Type B pancreatic cell (in vitro differentiated cells): ENCODE data around the gene LDB3. TPM values are rescaled to one million over a fixed set of nuclear protein-coding genes. Genes with fewer than 3 reads are reported as not detected.
A peak's percentile ranks its signal among the peaks of the same experiment; 100 is the strongest.

Source experiments
- DNase-seq: peaks from one replicate; pipeline ENCODE4 v3.0.0; 2021; ENCODE audit warnings: mixed read lengths; ENCODE audit not compliant: unreplicated experiment; ENCODE audit errors: extremely low spot score
- H3K27ac Mint-ChIP-seq: 2 replicates; pipeline ENCODE4 v1.8.0; 2021; ENCODE audit warnings: mild to moderate bottlenecking, mixed read lengths
- H3K27me3 Mint-ChIP-seq: 2 replicates; pipeline ENCODE4 v1.8.0; 2021; ENCODE audit warnings: mixed read lengths
- H3K36me3 Mint-ChIP-seq: 2 replicates; pipeline ENCODE4 v1.8.0; 2021; ENCODE audit warnings: mixed read lengths
- H3K4me1 Mint-ChIP-seq: one replicate; pipeline ENCODE4 v1.8.0; 2021; ENCODE audit warnings: mixed read lengths; ENCODE audit not compliant: unreplicated experiment
- H3K4me3 Mint-ChIP-seq: 2 replicates; pipeline ENCODE4 v1.8.0; 2021; ENCODE audit warnings: mild to moderate bottlenecking, mixed read lengths
- H3K9me3 Mint-ChIP-seq: 2 replicates; pipeline ENCODE4 v1.8.0; 2021; ENCODE audit warnings: mixed read lengths
- total RNA-seq: library from RNA; stranded (reverse); gene quantifications from 2 replicates; pipeline ENCODE4 v1.2.1, GENCODE V29; 2021; ENCODE audit warnings: low replicate concordance
- TF ChIP-seq, protein P1 (sequence below): fragments of 200-600 bp; sonication (generic); conservative IDR thresholded peaks from 2 replicates; pipeline ENCODE4 v1.5.0; 2021; ENCODE audit warnings: antibody characterized with exemption, mild to moderate bottlenecking

LDB3 gene
- total RNA-seq, 1 donor from 2014 or later: 0.85 TPM

DNA sequence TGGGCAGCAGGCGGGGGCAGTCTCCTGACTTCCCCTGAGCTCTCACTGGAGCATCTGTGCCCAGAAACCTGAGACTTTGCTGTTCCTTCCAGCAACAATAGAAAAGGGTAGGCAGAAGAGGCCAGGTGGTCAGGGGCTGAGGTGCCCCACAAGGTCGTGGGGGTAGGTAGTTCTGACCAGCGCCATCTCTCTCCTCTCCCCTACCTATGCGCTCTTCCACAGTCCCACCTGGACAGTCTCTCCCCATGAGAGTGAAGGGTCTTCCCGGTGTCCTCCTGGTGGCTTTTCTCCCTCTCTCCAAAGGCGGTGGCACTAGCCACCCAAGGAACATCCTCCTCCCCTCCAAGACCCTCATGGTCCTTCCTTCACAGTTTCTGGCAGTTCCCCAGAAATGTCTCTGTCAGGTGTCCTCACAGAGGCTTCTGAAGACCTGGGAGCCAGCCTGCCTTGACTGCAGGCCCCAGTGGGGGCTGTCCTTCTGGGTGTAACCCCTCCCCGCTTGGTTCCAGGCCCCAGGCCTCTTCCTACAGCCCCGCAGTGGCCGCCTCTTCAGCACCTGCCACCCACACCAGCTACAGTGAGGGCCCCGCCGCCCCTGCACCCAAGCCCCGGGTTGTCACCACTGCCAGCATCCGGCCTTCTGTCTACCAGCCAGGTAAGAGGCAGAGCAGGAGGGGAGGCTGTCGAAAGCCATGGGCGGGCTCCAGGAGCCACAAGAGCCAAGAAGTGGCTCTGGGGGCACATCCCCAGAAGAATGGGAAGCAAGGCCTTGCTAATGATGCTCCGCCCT is 41.3 kb downstream of the LDB3 start:
- H3K4me3 Mint-ChIP-seq: peak overlapping the region; percentile 66
- peaks cover 20% of the 10 kb centered on the region for H3K4me1 Mint-ChIP-seq
- TF ChIP-seq, protein P1, sequence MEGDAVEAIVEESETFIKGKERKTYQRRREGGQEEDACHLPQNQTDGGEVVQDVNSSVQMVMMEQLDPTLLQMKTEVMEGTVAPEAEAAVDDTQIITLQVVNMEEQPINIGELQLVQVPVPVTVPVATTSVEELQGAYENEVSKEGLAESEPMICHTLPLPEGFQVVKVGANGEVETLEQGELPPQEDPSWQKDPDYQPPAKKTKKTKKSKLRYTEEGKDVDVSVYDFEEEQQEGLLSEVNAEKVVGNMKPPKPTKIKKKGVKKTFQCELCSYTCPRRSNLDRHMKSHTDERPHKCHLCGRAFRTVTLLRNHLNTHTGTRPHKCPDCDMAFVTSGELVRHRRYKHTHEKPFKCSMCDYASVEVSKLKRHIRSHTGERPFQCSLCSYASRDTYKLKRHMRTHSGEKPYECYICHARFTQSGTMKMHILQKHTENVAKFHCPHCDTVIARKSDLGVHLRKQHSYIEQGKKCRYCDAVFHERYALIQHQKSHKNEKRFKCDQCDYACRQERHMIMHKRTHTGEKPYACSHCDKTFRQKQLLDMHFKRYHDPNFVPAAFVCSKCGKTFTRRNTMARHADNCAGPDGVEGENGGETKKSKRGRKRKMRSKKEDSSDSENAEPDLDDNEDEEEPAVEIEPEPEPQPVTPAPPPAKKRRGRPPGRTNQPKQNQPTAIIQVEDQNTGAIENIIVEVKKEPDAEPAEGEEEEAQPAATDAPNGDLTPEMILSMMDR: no peak
- no peaks in the 10 kb centered on the region for H3K27me3 Mint-ChIP-seq
- no peak for DNase-seq
- H3K27ac Mint-ChIP-seq: no peak overlapping the region
- H3K9me3 Mint-ChIP-seq: no peaks in the 10 kb centered on the region
- H3K36me3 Mint-ChIP-seq: no peaks in the 10 kb centered on the region

DNA sequence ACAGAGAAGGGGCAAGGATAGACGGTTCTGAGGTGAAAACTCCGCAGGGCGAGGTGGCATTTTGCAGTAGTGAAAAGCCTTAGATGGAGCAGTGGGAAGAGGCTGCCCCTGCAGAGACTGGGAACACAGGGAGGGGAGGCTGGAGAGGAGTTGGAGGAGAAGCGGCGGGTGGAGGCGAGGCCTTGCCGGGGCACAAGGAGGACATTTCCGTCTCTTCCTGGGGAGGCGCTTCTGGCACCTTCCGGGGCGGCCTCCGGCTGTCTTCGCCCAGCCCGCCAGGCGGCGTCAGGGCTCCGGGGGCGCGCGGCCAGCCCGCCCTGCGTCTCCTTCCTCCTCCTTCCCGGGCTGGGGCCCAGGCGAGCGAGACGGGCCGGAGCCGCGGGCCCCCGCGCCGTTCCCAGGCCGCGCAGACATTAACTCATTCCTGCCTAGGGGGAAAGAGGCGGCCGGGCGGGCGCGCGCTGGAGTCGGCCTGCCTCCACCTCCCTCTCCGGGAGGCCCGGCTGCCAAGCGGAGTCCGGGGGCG is 42.7 kb downstream of the LDB3 start:
- H3K4me1 Mint-ChIP-seq: peaks cover 29% of the 10 kb centered on the region
- H3K27ac Mint-ChIP-seq: peak overlapping the region; percentile 95
- peak; percentile 90 for DNase-seq
- H3K27me3 Mint-ChIP-seq: no peaks in the 10 kb centered on the region
- H3K36me3 Mint-ChIP-seq: no peaks in the 10 kb centered on the region
- TF ChIP-seq, protein P1: peak; percentile 90
- no peaks in the 10 kb centered on the region for H3K9me3 Mint-ChIP-seq
- peak overlapping the region; percentile 90 for H3K4me3 Mint-ChIP-seq

DNA sequence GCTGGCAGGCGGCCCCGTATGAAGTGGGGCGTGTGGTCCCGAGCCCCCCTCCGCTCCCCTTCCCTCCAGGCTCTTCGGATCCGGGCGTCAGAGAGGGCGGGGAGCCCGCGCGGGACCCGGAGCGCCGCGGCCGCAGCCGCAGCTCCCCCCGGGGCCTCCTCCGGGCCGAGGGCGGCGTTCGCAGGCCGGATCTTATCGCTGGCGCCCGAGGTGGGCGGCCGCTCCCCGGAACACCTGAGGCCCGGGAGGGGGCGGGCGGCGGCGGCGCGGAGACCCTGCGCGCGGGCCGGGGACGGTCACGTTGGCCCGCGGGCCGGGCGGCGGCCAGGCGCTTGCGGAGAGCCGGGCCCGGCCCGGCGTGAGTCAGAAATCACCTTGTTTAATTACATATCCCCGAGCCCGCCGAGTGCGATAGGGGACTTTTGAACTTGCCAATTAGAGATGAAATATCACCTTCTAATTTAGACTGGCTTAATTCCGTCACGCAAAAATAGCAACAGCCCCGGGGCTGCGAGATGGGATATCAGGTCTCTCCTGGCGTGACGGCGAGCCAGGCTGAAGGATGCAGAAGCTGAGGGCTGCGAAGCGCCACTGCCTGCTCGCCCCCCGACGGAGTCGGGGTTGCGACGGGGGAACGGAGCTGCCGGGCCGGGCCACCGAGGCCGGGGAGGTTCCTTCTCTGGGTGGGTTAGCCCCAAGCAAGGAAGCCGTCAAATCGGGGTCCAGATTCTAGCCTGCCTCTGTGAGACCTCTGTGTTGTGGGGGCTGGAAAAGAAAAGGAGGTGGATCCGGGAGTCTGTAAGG is 43.4 kb downstream of the LDB3 start:
- no peaks in the 10 kb centered on the region for H3K9me3 Mint-ChIP-seq
- H3K4me3 Mint-ChIP-seq: peak overlapping the region; percentile 87
- TF ChIP-seq, protein P1: no peak
- no peak for DNase-seq
- H3K27ac Mint-ChIP-seq: peak overlapping the region; percentile 74
- H3K36me3 Mint-ChIP-seq: no peaks in the 10 kb centered on the region
- peaks cover 29% of the 10 kb centered on the region for H3K4me1 Mint-ChIP-seq
- no peaks in the 10 kb centered on the region for H3K27me3 Mint-ChIP-seq

DNA sequence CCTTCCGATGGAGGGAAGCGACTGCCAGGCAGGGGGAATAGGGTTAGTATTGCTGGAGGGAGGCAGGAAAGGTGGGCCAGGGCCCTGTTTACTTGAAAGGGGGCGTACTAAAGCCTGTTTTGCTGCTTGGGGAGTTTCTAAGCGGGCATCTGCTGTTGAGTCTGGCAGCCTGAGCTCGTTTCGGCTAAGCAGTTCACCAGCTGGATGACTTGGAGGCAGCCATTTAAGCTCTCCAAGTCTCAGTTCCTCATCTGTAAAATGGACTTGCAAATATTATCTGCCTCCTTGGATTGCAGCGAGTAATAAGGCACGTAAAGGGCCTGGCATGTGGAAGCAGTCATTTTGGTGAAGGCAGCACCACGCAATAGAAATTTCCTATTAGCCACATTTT is 44.0 kb downstream of the LDB3 start:
- TF ChIP-seq, protein P1: no peak
- Mint-ChIP-seq H3K27ac (peak overlapping the region; percentile 74), H3K27me3 (no peaks in the 10 kb centered on the region), H3K36me3 (no peaks in the 10 kb centered on the region), H3K9me3 (no peaks in the 10 kb centered on the region), H3K4me1 (peaks cover 29% of the 10 kb centered on the region), H3K4me3 (peak overlapping the region; percentile 87)
- DNase-seq: no peak

DNA sequence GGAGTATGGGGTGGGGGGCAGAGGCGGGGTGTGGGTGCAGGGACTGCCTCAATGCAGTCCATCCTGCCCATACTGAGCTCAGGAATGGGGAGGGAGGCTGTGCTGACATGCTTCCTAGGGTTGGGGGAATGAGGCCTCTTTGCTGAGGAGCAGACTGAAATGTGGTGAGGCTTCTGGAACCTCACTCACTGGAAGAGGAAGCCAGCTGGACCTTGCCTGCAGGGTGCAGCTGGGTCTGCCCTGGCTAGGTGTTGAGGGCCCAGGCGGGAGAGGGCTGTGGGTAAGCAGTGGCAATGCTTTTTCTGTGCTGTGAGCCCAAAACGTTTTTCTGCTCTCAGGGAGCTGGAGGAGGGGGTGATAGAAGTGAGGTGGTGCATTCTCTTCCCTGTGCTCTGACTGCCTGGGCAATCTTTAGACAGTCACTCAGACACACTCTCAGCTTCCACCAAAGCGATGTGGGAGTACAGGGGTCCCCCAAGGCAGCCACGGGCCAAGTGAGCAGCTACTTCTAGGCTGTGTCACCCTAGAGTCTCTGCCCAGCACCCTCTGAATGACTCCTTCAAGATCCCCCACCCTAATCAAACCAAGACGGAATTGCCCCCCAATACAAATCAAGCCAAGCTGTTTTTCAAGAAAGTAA is 47.0 kb downstream of the LDB3 start:
- H3K4me1 Mint-ChIP-seq: peaks cover 29% of the 10 kb centered on the region
- H3K27me3 Mint-ChIP-seq: no peaks in the 10 kb centered on the region
- no peaks in the 10 kb centered on the region for H3K36me3 Mint-ChIP-seq
- no peaks in the 10 kb centered on the region for H3K9me3 Mint-ChIP-seq
- H3K27ac Mint-ChIP-seq: peak overlapping the region; percentile 21
- TF ChIP-seq, protein P1: no peak
- no peak for DNase-seq
- peak overlapping the region; percentile 61 for H3K4me3 Mint-ChIP-seq
